BJ (cell line): ENCODE measurements around the gene SLC8A3. TPM values are rescaled to one million over a fixed set of nuclear protein-coding genes. Genes with fewer than 3 reads are reported as not detected.

ENCODE experiments used
- CTCF ChIA-PET: fragments of 350-600 bp; formaldehyde crosslinking; extraction: SDS; loops from one replicate; lab custom pipeline; 2021; ENCODE audit warnings: antibody characterized with exemption, inconsistent platforms; lab: Yijun Ruan, JAX
- POLR2A ChIA-PET: fragments of 300-600 bp; sonication (Branson Sonifier 250); formaldehyde crosslinking; extraction: SDS; loops from one replicate; lab custom pipeline; 2021; ENCODE audit warnings: antibody characterized with exemption; lab: Charles Lee
- DNase-seq: peaks from one replicate; pipeline ENCODE4 v3.0.0-alpha.2; 2011; ENCODE audit warnings: low read depth
- H3K27me3 ChIP-seq: 2 replicates; pipeline ENCODE4 v1.6.0; 2011; ENCODE audit warnings: low read length; ENCODE audit not compliant: control insufficient read depth, insufficient read depth
- H3K36me3 ChIP-seq: 2 replicates; pipeline ENCODE4 v1.5.1; 2011; ENCODE audit warnings: low read length; ENCODE audit not compliant: control insufficient read depth, insufficient read depth
- H3K4me3 ChIP-seq: 2 replicates; pipeline ENCODE4 v1.5.1; 2011; ENCODE audit warnings: low read depth, mild to moderate bottlenecking, control low read depth, low read length
- CTCF ChIP-seq: IDR thresholded peaks from 2 replicates; pipeline ENCODE4 v1.5.1; 2011; ENCODE audit warnings: low read depth, mild to moderate bottlenecking, control low read depth, inconsistent platforms, low read length, moderate library complexity; ENCODE audit not compliant: insufficient read depth
- polyA plus RNA-seq: library from polyadenylated mRNA; depleted of rRNA; stranded (reverse); fragments of >200 nt; gene quantifications from 2 replicates; pipeline ENCODE4 v1.2.3, GENCODE V29; 2011; rRNA removed

SLC8A3 gene
- polyA plus RNA-seq, 1 experiment: 0.07 TPM

- TF ChIP-seq CTCF: no peak
- Histone ChIP-seq H3K36me3 (no peaks in the 10 kb centered on the region), H3K4me3 (no peak overlapping the region), H3K27me3 (no peaks in the 10 kb centered on the region)
- DNase-seq: no peak
- ChIA-PET POLR2A (no interaction called here), CTCF (no interaction called here)
Measured at GRCh38 chr14:70000601-70001000, 188.2 kb downstream of the SLC8A3 start.

GRCh38 chr14:69999261-69999674 is 189.5 kb downstream of the SLC8A3 start:
- Histone ChIP-seq H3K27me3 (no peaks in the 10 kb centered on the region), H3K36me3 (no peaks in the 10 kb centered on the region), H3K4me3 (no peak overlapping the region)
- POLR2A ChIA-PET: no interaction called here
- DNase-seq: no peak
- TF ChIP-seq CTCF: no peak
- CTCF ChIA-PET: interaction anchor here (1.2 kb wide), 1 partner anchor 181 kb away, joined by 5 read pairs; no protein-coding TSS in a partner anchor

- no peak for TF ChIP-seq CTCF
- POLR2A ChIA-PET: no interaction called here
- DNase-seq: no peak
- Histone ChIP-seq H3K27me3 (no peaks in the 10 kb centered on the region), H3K36me3 (no peaks in the 10 kb centered on the region), H3K4me3 (no peak overlapping the region)
- CTCF ChIA-PET: interaction anchor here (1.2 kb wide), 1 partner anchor 14 kb away, joined by 3 read pairs; no protein-coding TSS in a partner anchor
Measured at GRCh38 chr14:69997849-69998248, 190.9 kb downstream of the SLC8A3 start.

GRCh38 chr14:69996216-69996615 is 192.5 kb downstream of the SLC8A3 start:
- ChIA-PET POLR2A (no interaction called here), CTCF (no interaction called here)
- no peak for DNase-seq
- Histone ChIP-seq H3K27me3 (no peaks in the 10 kb centered on the region), H3K36me3 (no peaks in the 10 kb centered on the region), H3K4me3 (no peak overlapping the region)
- TF ChIP-seq CTCF: no peak

Other genes with a start within 250 kb of the SLC8A3 start
- 10.5 and 24.0 TPM in 2 replicates for gene COX16, start 170.7 kb upstream of the SLC8A3 start, polyA plus RNA-seq
- gene SYNJ2BP, start 228.1 kb upstream of the SLC8A3 start, polyA plus RNA-seq: 10.5 and 17.4 TPM in 2 replicates